Spleen (tissue), 11 donors: ENCODE data around the gene PRSS35. TPM values are rescaled to one million over a fixed set of nuclear protein-coding genes. Genes with fewer than 3 reads are reported as not detected.
"Not testable (repeated sequence)": the region's sequence is repeated elsewhere in the genome, so short reads cannot be mapped to it uniquely, and the experiment has no call there.

Source experiments
- DNase-seq: peaks from one replicate; pipeline ENCODE4 v3.0.0-alpha.2; 2020
- H3K27ac ChIP-seq, 8 donors: fragments of 200-600 bp; sonication (generic) in 7 of 8; 1 replicate in 4 of 8; 2 replicates in 4 of 8; pipeline versions ENCODE4 v1.5.0 to v1.8.0; 2016 to 2021; ENCODE audit warnings: inconsistent platforms in 4 of 8, mild to moderate bottlenecking in 4 of 8, moderate library complexity in 1 of 8
- H3K27me3 ChIP-seq, 7 donors: fragments of 200-600 bp; sonication (generic) in 6 of 7; replicated peaks in 1 of 7; 1 replicate in 4 of 7; 2 replicates in 3 of 7; pipeline versions ENCODE4 v1.5.0 to v1.8.0; 2016 to 2021; ENCODE audit warnings: inconsistent platforms in 3 of 7, mild to moderate bottlenecking in 1 of 7
- H3K36me3 ChIP-seq, 6 donors: fragments of 200-600 bp; sonication (generic) in 5 of 6; 1 replicate in 4 of 6; 2 replicates in 2 of 6; pipeline versions ENCODE4 v1.5.0 to v1.8.0; 2016 to 2021; ENCODE audit warnings: inconsistent platforms in 2 of 6
- H3K4me1 ChIP-seq, 6 donors: fragments of 200-600 bp; sonication (generic) in 5 of 6; 1 replicate in 3 of 6; 2 replicates in 3 of 6; pipeline versions ENCODE4 v1.5.0 to v1.8.0; 2016 to 2021; ENCODE audit warnings: inconsistent platforms in 3 of 6
- H3K4me3 ChIP-seq, 8 donors: fragments of 200-600 bp; sonication (generic) in 7 of 8; 1 replicate in 4 of 8; 2 replicates in 4 of 8; pipeline versions ENCODE4 v1.5.0 to v1.8.0; 2016 to 2021; ENCODE audit warnings: inconsistent platforms in 4 of 8, mild to moderate bottlenecking in 4 of 8, moderate library complexity in 2 of 8
- H3K9me3 ChIP-seq, 8 donors: fragments of 200-600 bp; sonication (generic) in 7 of 8; 1 replicate in 4 of 8; 2 replicates in 4 of 8; pipeline versions ENCODE4 v1.5.0 to v1.8.0; 2016 to 2021; ENCODE audit warnings: inconsistent platforms in 4 of 8
- POLR2A ChIP-seq, 3 donors: fragments of 450-650 bp; IDR thresholded peaks; one replicate each; pipeline ENCODE4 v1.5.1; 2017; ENCODE audit warnings: antibody characterized with exemption in 3 of 3, mild to moderate bottlenecking in 1 of 3
- POLR2AphosphoS5 ChIP-seq, 3 donors: sonication (generic); formaldehyde crosslinking; IDR thresholded peaks; one replicate each; pipeline ENCODE4 v1.5.1; 2017; ENCODE audit warnings: antibody characterized with exemption in 3 of 3
- WGBS, 5 donors: extraction: QIAGEN DNeasy Blood & Tissue Kit in 3 of 5; methylation state at CpG; one replicate each; pipeline versions ENCODE4 v1.1.5 to v1.1.7; 2013 to 2018; 5-methylcytosine and 5-hydroxymethylcytosine counted together
- intact Hi-C: fragments of 100-400 bp; cut with DNase I; formaldehyde crosslinking; loops from one replicate; pipeline ENCODE4 v1.15.0; 2023; ENCODE audit warnings: low total_unique reads
- polyA plus RNA-seq, 3 donors: library from polyadenylated mRNA; stranded (reverse); fragments of 200-250 nt; gene quantifications; one replicate each; pipeline ENCODE4 v1.2.1, GENCODE V29; 2013
- total RNA-seq, 7 donors: library from RNA; depleted of rRNA in 3 of 7; stranded (reverse); fragments of >200 nt in 3 of 7; fragmentation: NEBNext Ultra II Directional in 4 of 7; extraction: Animal tissue kit (Norgen Biotek cat#: 25700) in 4 of 7; gene quantifications; one replicate each; pipeline versions ENCODE4 v1.1.0 to v1.2.1, GENCODE V29; 2016 to 2021
- TF ChIP-seq, protein P1 (sequence below), 11 experiments: fragments of 200-600 bp in 7 of 11; fragments of 450-650 bp in 4 of 11; sonication (generic) in 4 of 11; IDR thresholded peaks in 8 of 11; conservative IDR thresholded peaks in 3 of 11; 1 replicate in 7 of 11; 2 replicates in 4 of 11; pipeline versions ENCODE4 v1.4.0 to v1.8.0; 2016 to 2021; ENCODE audit warnings: antibody characterized with exemption in 11 of 11, inconsistent platforms in 4 of 11, mild to moderate bottlenecking in 1 of 11
- donor health status: healthy with polysubstance abuse.
- donor health status: DM: no; HTN: no; CAD: no; lungs with moderate emphysema.
- donor health status: DM: no; HTN: no; CAD: no.
- donor health status: Bipolar disorder and iron deficiency.
- donor health status: healthy.
- donor health status: DM: no; HTN: no; CAD: no.
- donor health status: DM: yes; HTN: yes; CAD: no.

Gene PRSS35
- total and polyA plus RNA-seq, 10 donors, result 0.06 to 0.46 (median 0.27) TPM; not detected in 1

DNA sequence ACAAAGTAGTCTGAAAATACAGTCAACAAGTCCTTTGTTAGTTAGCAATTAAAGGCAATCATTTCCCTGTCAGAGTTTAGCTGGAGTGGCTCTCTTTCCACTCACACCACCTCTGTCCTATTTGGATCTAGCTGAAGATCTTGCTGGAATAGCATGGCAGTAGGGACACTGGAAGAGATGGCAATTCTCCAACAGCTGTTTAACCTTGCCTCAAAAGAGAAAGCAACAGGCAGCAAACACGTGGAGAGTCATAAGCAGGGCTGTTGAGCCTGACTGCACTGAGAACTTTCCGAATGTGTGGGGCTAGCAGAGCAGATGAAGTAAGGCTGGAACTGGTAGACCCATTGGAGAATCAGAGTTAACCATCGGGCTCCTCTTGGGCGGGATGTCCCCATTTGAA, 38.0 kb upstream of the PRSS35 start:
- Histone ChIP-seq H3K27me3 (no peaks in the 10 kb centered on the region), H3K36me3 (no peaks in the 10 kb centered on the region), H3K4me1 (no peaks in the 10 kb centered on the region), H3K4me3 (no peak overlapping the region), H3K27ac (no peak overlapping the region), H3K9me3 (no peaks in the 10 kb centered on the region)
- no peak for TF ChIP-seq POLR2AphosphoS5 (IDR thresholded peaks at IDR 0.05)
- TF ChIP-seq POLR2A (IDR thresholded peaks at IDR 0.05), result no peak
- TF ChIP-seq, protein P1, sequence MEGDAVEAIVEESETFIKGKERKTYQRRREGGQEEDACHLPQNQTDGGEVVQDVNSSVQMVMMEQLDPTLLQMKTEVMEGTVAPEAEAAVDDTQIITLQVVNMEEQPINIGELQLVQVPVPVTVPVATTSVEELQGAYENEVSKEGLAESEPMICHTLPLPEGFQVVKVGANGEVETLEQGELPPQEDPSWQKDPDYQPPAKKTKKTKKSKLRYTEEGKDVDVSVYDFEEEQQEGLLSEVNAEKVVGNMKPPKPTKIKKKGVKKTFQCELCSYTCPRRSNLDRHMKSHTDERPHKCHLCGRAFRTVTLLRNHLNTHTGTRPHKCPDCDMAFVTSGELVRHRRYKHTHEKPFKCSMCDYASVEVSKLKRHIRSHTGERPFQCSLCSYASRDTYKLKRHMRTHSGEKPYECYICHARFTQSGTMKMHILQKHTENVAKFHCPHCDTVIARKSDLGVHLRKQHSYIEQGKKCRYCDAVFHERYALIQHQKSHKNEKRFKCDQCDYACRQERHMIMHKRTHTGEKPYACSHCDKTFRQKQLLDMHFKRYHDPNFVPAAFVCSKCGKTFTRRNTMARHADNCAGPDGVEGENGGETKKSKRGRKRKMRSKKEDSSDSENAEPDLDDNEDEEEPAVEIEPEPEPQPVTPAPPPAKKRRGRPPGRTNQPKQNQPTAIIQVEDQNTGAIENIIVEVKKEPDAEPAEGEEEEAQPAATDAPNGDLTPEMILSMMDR (IDR thresholded peaks at IDR 0.05 in 8 of 11, conservative IDR thresholded peaks at IDR 0.05 in 3 of 11), result no peak
- no peak for DNase-seq
- intact Hi-C loops, result no loop called here
- 45 to 74% (median 52%) methylated on average over 4 of the region's 4 CpGs for WGBS, 5 donors

- intact Hi-C loops, result no loop called here
- Histone ChIP-seq H3K4me3 (no peak overlapping the region), H3K27me3 (no peaks in the 10 kb centered on the region), H3K27ac (no peak overlapping the region), H3K4me1 (no peaks in the 10 kb centered on the region), H3K9me3 (no peaks in the 10 kb centered on the region), H3K36me3 (no peaks in the 10 kb centered on the region)
- WGBS, 5 donors, result 93 to 100% (median 95%) methylated on average over 1 of the region's 1 CpG
- no peak for DNase-seq
- TF ChIP-seq POLR2A (IDR thresholded peaks at IDR 0.05) (no peak), POLR2AphosphoS5 (IDR thresholded peaks at IDR 0.05) (no peak)
- TF ChIP-seq, protein P1 (IDR thresholded peaks at IDR 0.05 in 8 of 11, conservative IDR thresholded peaks at IDR 0.05 in 3 of 11), result no peak
Measured at GRCh38 chr6:83476971-83477370, 35.4 kb upstream of the PRSS35 start.

DNA sequence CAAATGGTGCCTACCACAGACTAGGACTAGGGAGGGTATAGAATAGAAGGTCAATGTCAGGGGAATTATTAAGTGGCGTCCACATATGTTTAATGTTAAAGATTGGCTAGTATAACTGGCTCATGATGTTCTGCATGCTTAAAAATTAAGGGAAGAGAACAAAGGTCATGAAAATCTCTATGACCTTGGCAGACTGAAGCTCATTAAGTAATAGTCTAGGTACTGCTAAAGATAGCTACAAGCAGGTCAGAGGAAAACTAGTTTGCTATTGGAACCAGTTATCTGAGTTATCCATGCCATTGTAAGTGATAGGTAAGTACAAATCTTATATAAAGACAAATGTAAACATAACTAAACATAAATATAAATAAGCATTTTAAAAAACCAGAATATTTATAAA, 32.9 kb upstream of the PRSS35 start:
- H3K4me1 ChIP-seq, result no peaks in the 10 kb centered on the region
- 76 to 92% (median 79%) methylated on average over 1 of the region's 1 CpG for WGBS, 5 donors
- no peaks in the 10 kb centered on the region for H3K27me3 ChIP-seq

DNA sequence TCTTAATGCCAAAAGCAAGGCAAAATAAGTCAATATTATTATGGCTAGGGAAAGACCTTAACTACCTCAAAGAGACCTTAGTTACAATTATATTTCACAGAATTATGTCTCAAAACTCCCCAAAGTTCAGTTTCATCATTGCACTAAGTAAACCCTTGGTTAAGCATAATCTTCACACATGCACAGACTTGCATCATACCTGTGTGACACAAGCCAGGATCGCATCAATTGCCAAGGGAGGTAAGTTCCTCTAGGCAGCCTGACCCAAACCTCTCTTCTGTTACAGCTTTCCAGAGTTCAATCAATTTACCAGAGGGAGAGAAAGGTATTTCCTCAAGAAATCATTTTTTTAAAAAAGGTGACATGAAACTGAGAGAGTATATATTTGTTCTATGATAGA, 31.9 kb upstream of the PRSS35 start:
- H3K4me1 ChIP-seq, result no peaks in the 10 kb centered on the region
- no peak overlapping the region for H3K27ac ChIP-seq
- no peaks in the 10 kb centered on the region for H3K9me3 ChIP-seq
- DNase-seq, result no peak
- no peaks in the 10 kb centered on the region for H3K36me3 ChIP-seq
- TF ChIP-seq POLR2AphosphoS5 (IDR thresholded peaks at IDR 0.05) (no peak), POLR2A (IDR thresholded peaks at IDR 0.05) (no peak)
- TF ChIP-seq, protein P1 (IDR thresholded peaks at IDR 0.05 in 8 of 11, conservative IDR thresholded peaks at IDR 0.05 in 3 of 11), result no peak
- no peaks in the 10 kb centered on the region for H3K27me3 ChIP-seq
- H3K4me3 ChIP-seq, result no peak overlapping the region
- 80 to 94% (median 83%) methylated on average over 1 of the region's 1 CpG for WGBS, 5 donors
- intact Hi-C loops, result no loop called here

More for the DNA sequence above, 32.9 kb upstream of the PRSS35 start:
- intact Hi-C loops, result no loop called here
- Histone ChIP-seq H3K9me3 (no peaks in the 10 kb centered on the region), H3K36me3 (no peaks in the 10 kb centered on the region), H3K4me3 (no peak overlapping the region), H3K27ac (no peak overlapping the region)
- no peak for TF ChIP-seq POLR2A (IDR thresholded peaks at IDR 0.05)
- TF ChIP-seq, protein P1 (IDR thresholded peaks at IDR 0.05 in 8 of 11, conservative IDR thresholded peaks at IDR 0.05 in 3 of 11), result no peak
- TF ChIP-seq POLR2AphosphoS5 (IDR thresholded peaks at IDR 0.05), result no peak
- DNase-seq, result no peak

DNA sequence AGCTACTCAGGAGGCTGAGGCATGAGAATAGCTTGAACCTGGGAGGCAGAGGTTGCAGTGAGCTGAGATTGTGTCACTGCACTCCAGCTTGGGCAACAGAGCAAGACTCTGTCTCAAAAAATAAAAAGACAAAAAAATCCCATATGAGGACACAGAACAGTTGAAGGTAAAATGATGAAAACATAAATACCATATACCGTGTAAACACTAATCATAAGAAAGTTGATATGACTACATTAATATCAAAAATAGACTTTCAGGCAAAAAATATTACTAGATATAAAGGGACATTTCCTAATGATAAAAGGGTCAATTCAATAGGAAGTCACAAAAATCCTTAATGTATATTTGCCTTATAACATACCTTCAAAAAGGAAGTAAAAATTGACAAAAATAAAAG, 30.4 kb upstream of the PRSS35 start:
- intact Hi-C loops, result not testable (repeated sequence)
- 89 to 100% (median 92%) methylated on average over 1 of the region's 1 CpG for WGBS, 5 donors

More for the DNA sequence above, 30.4 kb upstream of the PRSS35 start:
- not testable (repeated sequence) for DNase-seq, H3K4me1 ChIP-seq, H3K27ac ChIP-seq, H3K9me3 ChIP-seq, H3K4me3 ChIP-seq, H3K27me3 ChIP-seq, H3K36me3 ChIP-seq
